H9 (cell line): Measurements from ENCODE around the gene SLC22A12. TPM values are rescaled to one million over a fixed set of nuclear protein-coding genes. Genes with fewer than 3 reads are reported as not detected.
A peak's percentile ranks its signal among the peaks of the same experiment; 100 is the strongest.

ENCODE experiments used
- DNase-seq: peaks from one replicate; pipeline ENCODE4 v3.0.0-alpha.2; 2017
- H2AFZ ChIP-seq: one replicate; pipeline ENCODE4 v1.6.1; 2013; ENCODE audit warnings: mild to moderate bottlenecking, low read length, control low read depth, moderate library complexity
- H2AK5ac ChIP-seq: 2 replicates; pipeline ENCODE4 v1.6.1; 2013; ENCODE audit warnings: low read length, control low read depth, mixed read lengths; ENCODE audit not compliant: insufficient read length
- H2BK120ac ChIP-seq: one replicate; pipeline ENCODE4 v1.6.1; 2013; ENCODE audit warnings: low read depth, mild to moderate bottlenecking, low read length, control low read depth, inconsistent platforms; ENCODE audit not compliant: poor library complexity, severe bottlenecking
- H2BK12ac ChIP-seq: 2 replicates; pipeline ENCODE4 v1.6.1; 2013; ENCODE audit warnings: low read length, control low read depth, mixed read lengths, low read depth; ENCODE audit not compliant: insufficient read length
- H2BK15ac ChIP-seq: 2 replicates; pipeline ENCODE4 v1.6.1; 2013; ENCODE audit warnings: low read depth, low read length, control low read depth
- H2BK20ac ChIP-seq: one replicate; pipeline ENCODE4 v1.6.1; 2013; ENCODE audit warnings: low read depth, mild to moderate bottlenecking, low read length, control low read depth, inconsistent platforms; ENCODE audit not compliant: poor library complexity, severe bottlenecking
- H2BK5ac ChIP-seq: 2 replicates; pipeline ENCODE4 v1.6.1; 2013; ENCODE audit warnings: low read length, control low read depth, mixed read lengths; ENCODE audit not compliant: insufficient read length
- H3K14ac ChIP-seq: 2 replicates; pipeline ENCODE4 v1.6.1; 2013; ENCODE audit warnings: low read length, control low read depth; ENCODE audit not compliant: insufficient read depth
- H3K18ac ChIP-seq: 2 replicates; pipeline ENCODE4 v1.6.1; 2013; ENCODE audit warnings: low read depth, mild to moderate bottlenecking, mixed read lengths, low read length, control low read depth; ENCODE audit not compliant: insufficient read length
- H3K23ac ChIP-seq: 2 replicates; pipeline ENCODE4 v1.6.1; 2013; ENCODE audit warnings: low read length, control low read depth, mixed read lengths, low read depth; ENCODE audit not compliant: insufficient read length
- H3K23me2 ChIP-seq: 2 replicates; pipeline ENCODE4 v1.6.1; 2013; ENCODE audit warnings: low read depth, mild to moderate bottlenecking, mixed read lengths, low read length, control low read depth; ENCODE audit not compliant: insufficient read length, poor library complexity, severe bottlenecking
- H3K27ac ChIP-seq: 2 replicates; pipeline ENCODE4 v1.5.1; 2013; ENCODE audit warnings: low read length, control low read depth, mixed read lengths, low read depth; ENCODE audit not compliant: insufficient read length
- H3K27me3 ChIP-seq: 2 replicates; pipeline ENCODE4 v1.6.1; 2013; ENCODE audit warnings: low read length, control low read depth, inconsistent platforms; ENCODE audit not compliant: insufficient read depth
- H3K4ac ChIP-seq: 2 replicates; pipeline ENCODE4 v1.6.1; 2013; ENCODE audit warnings: low read depth, mild to moderate bottlenecking, control low read depth, inconsistent platforms, low read length, moderate library complexity
- H3K4me1 ChIP-seq: 2 replicates; pipeline ENCODE4 v1.6.1; 2013; ENCODE audit warnings: low read length, control low read depth, inconsistent platforms; ENCODE audit not compliant: insufficient read depth
- H3K4me2 ChIP-seq: 2 replicates; pipeline ENCODE4 v1.6.1; 2013; ENCODE audit warnings: low read length, control low read depth, mixed read lengths; ENCODE audit not compliant: insufficient read length, insufficient read depth
- H3K56ac ChIP-seq: 2 replicates; pipeline ENCODE4 v1.6.1; 2013; ENCODE audit warnings: low read depth, mild to moderate bottlenecking, mixed read lengths, low read length, control low read depth; ENCODE audit not compliant: insufficient read length
- H3K79me1 ChIP-seq: 2 replicates; pipeline ENCODE4 v1.6.1; 2013; ENCODE audit warnings: low read depth, mild to moderate bottlenecking, moderate library complexity, low read length, control low read depth, inconsistent platforms; ENCODE audit not compliant: insufficient read depth, poor library complexity, severe bottlenecking
- H3K79me2 ChIP-seq: 2 replicates; pipeline ENCODE4 v1.6.1; 2013; ENCODE audit warnings: low read length, control low read depth, inconsistent platforms; ENCODE audit not compliant: insufficient read depth
- H3K9ac ChIP-seq: 2 replicates; pipeline ENCODE4 v1.6.1; 2013; ENCODE audit warnings: low read length, control low read depth, mixed read lengths; ENCODE audit not compliant: insufficient read length; ENCODE audit errors: extremely low read depth
- H3K9me3 ChIP-seq: one replicate; pipeline ENCODE4 v1.6.1; 2013; ENCODE audit warnings: low read depth, low read length, inconsistent platforms; ENCODE audit not compliant: control insufficient read depth
- H3T11ph ChIP-seq: one replicate; pipeline ENCODE4 v1.6.1; 2013; ENCODE audit warnings: mild to moderate bottlenecking, low read length, control low read depth, inconsistent platforms
- H4K20me1 ChIP-seq: one replicate; pipeline ENCODE4 v1.6.1; 2013; ENCODE audit not compliant: control insufficient read depth, insufficient read length, insufficient read depth
- H4K5ac ChIP-seq: 2 replicates; pipeline ENCODE4 v1.6.1; 2013; ENCODE audit warnings: low read depth, mild to moderate bottlenecking, mixed read lengths, low read length, control low read depth; ENCODE audit not compliant: insufficient read length
- H4K8ac ChIP-seq: replicated peaks from 2 replicates; pipeline ENCODE4 v1.6.1; 2013; ENCODE audit warnings: low read length, control low read depth, mixed read lengths, low read depth; ENCODE audit not compliant: insufficient read length
- H4K91ac ChIP-seq: 2 replicates; pipeline ENCODE4 v1.6.1; 2013; ENCODE audit warnings: low read depth, mild to moderate bottlenecking, moderate library complexity, mixed read lengths, low read length, control low read depth; ENCODE audit not compliant: insufficient read length
- H3K27ac Mint-ChIP-seq, 3 experiments: 2 replicates in 2 of 3; 3 replicates in 1 of 3; pipeline ENCODE4 v1.8.0; 2020 to 2021; ENCODE audit warnings: mixed read lengths in 3 of 3, mild to moderate bottlenecking in 1 of 3, moderate library complexity in 1 of 3
- H3K27me3 Mint-ChIP-seq: 2 replicates; pipeline ENCODE4 v1.8.0; 2021; ENCODE audit warnings: low read depth, mild to moderate bottlenecking, moderate library complexity, mixed read lengths
- H3K36me3 Mint-ChIP-seq, 3 experiments: 2 replicates in 2 of 3; 3 replicates in 1 of 3; pipeline ENCODE4 v1.8.0; 2020 to 2021; ENCODE audit warnings: low read depth in 3 of 3, mixed read lengths in 3 of 3; ENCODE audit not compliant: insufficient read depth in 1 of 3
- H3K4me1 Mint-ChIP-seq, 2 experiments: 2 replicates each; pipeline ENCODE4 v1.8.0; 2020; ENCODE audit warnings: mixed read lengths in 2 of 2
- H3K4me3 Mint-ChIP-seq, 2 experiments: 2 replicates in 1 of 2; 3 replicates in 1 of 2; pipeline ENCODE4 v1.8.0; 2020 to 2021; ENCODE audit warnings: mild to moderate bottlenecking in 2 of 2, mixed read lengths in 2 of 2, moderate library complexity in 1 of 2
- H3K9me3 Mint-ChIP-seq, 2 experiments: 2 replicates in 1 of 2; 3 replicates in 1 of 2; pipeline ENCODE4 v1.8.0; 2020; ENCODE audit warnings: mild to moderate bottlenecking in 2 of 2, mixed read lengths in 2 of 2, moderate library complexity in 1 of 2
- WGBS: extraction: QIAGEN DNeasy Blood & Tissue Kit; methylation state at CpG from one replicate; pipeline ENCODE4 v1.1.7; 2013; ENCODE audit warnings: missing lambda C conversion rate, low lambda C conversion rate, mixed read lengths; ENCODE audit not compliant: insufficient read length; ENCODE audit errors: extremely low coverage; 5-methylcytosine and 5-hydroxymethylcytosine counted together
- total RNA-seq: library from RNA; stranded (reverse); gene quantifications from 2 replicates; pipeline ENCODE4 v1.2.1, GENCODE V29; 2021
- TF ChIP-seq, protein P1 (sequence below): fragments of 200-600 bp; sonication (generic); conservative IDR thresholded peaks from 3 replicates; pipeline ENCODE4 v1.8.0; 2021; ENCODE audit warnings: antibody characterized with exemption, mild to moderate bottlenecking

SLC22A12 gene
- total RNA-seq, 1 experiment from 2014 or later, result not detected

DNA sequence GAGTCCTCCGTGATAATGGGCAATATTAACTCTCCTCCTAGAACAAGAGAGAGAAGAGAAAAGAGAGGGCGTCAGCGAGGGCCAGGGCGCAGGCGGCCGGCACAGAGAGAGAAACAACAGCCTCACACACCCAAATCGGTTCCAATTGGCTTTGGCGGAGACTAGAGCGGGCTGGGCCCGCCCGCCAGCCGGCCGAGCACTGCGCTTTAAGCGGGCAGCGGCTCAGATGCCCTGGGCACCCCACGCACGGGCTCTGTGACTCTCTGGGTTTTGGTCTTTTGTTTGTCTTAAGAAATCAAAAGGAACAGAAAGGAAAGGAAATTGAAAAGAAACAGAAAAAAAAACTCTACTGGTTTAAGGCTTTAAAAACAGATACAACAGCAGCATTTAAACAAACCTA, 17.0 kb downstream of the SLC22A12 start:
- Mint-ChIP-seq H3K4me1 (peaks cover 5 to 27% of the 10 kb centered on the region in 2 experiments), H3K27ac (peak overlapping the region in 1 of 3 experiments; percentile 67; a peak in 2 of 7 replicates), H3K4me3 (no peak overlapping the region), H3K27me3 (peaks cover 13% of the 10 kb centered on the region), H3K36me3 (no peaks in the 10 kb centered on the region), H3K9me3 (no peaks in the 10 kb centered on the region)
- H2BK20ac ChIP-seq, result no peak overlapping the region
- DNase-seq, result no peak
- H4K91ac ChIP-seq, result no peak overlapping the region
- H3K4me1 ChIP-seq, result no peaks in the 10 kb centered on the region
- no peak overlapping the region for H4K8ac ChIP-seq
- H3K9me3 ChIP-seq, result no peaks in the 10 kb centered on the region
- no peak overlapping the region for H3K4ac ChIP-seq
- H3K27me3 ChIP-seq, result no peaks in the 10 kb centered on the region
- no peak overlapping the region for H3K56ac ChIP-seq
- H2BK12ac ChIP-seq, result no peak overlapping the region
- no peak overlapping the region for H4K5ac ChIP-seq
- H3K79me2 ChIP-seq, result no peaks in the 10 kb centered on the region
- no peak overlapping the region for H3K27ac ChIP-seq
- no peak overlapping the region for H2AK5ac ChIP-seq
- no peak overlapping the region for H3K9ac ChIP-seq
- H3T11ph ChIP-seq, result no peak overlapping the region
- no peak overlapping the region for H2BK15ac ChIP-seq
- no peak overlapping the region for H2BK120ac ChIP-seq
- TF ChIP-seq, protein P1, sequence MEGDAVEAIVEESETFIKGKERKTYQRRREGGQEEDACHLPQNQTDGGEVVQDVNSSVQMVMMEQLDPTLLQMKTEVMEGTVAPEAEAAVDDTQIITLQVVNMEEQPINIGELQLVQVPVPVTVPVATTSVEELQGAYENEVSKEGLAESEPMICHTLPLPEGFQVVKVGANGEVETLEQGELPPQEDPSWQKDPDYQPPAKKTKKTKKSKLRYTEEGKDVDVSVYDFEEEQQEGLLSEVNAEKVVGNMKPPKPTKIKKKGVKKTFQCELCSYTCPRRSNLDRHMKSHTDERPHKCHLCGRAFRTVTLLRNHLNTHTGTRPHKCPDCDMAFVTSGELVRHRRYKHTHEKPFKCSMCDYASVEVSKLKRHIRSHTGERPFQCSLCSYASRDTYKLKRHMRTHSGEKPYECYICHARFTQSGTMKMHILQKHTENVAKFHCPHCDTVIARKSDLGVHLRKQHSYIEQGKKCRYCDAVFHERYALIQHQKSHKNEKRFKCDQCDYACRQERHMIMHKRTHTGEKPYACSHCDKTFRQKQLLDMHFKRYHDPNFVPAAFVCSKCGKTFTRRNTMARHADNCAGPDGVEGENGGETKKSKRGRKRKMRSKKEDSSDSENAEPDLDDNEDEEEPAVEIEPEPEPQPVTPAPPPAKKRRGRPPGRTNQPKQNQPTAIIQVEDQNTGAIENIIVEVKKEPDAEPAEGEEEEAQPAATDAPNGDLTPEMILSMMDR, result no peak
- WGBS, result no CpG with 5 or more reads among the region's 18 CpGs
- no peak overlapping the region for H3K14ac ChIP-seq
- no peak overlapping the region for H2BK5ac ChIP-seq
- no peak overlapping the region for H3K23ac ChIP-seq
- H3K79me1 ChIP-seq, result no peaks in the 10 kb centered on the region
- no peak overlapping the region for H3K18ac ChIP-seq
- no peak overlapping the region for H2AFZ ChIP-seq
- H4K20me1 ChIP-seq, result no peaks in the 10 kb centered on the region
- no peaks in the 10 kb centered on the region for H3K23me2 ChIP-seq
- H3K4me2 ChIP-seq, result no peak overlapping the region
